GF-D8 (cell line): Measurements from ENCODE around the gene OCIAD1.
"Not testable (repeated sequence)": the region's sequence is repeated elsewhere in the genome, so short reads cannot be mapped to it uniquely, and the experiment has no call there.

Source experiments
- DNase-seq: peaks from one replicate; lab custom pipeline; 2025; lab: John Stamatoyannopoulos, UW

The OCIAD1 gene

GRCh38 chr4:48830706-48831531, at the start of gene OCIAD1:
TSS of gene OCIAD1 (plus strand) at chr4:48831088. CDS start at chr4:48832625, 1,537 bp downstream.
- peak; percentile 97 for DNase-seq

DNA sequence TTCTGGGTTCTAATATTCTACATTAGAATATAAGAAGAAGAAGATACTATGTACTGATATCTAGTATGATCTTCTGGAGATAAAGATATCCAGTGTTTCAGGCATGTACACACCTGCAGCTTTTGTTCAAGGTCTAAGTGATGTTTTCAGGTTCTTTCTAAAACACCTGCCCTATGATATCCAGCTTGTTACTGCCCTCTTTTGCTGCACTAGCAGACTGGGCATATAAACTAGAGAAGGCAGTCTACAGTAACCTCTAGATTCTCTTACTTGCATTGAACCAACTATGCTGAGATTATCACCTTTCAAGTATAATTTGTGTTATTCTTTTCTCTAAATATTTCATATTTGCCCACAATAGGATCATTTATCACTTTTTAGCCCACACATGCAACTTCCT, 48.9 kb upstream of the OCIAD1 start:
- DNase-seq, result no peak

- no peak for DNase-seq
These were observed 45.6 kb upstream of the OCIAD1 start for GRCh38 chr4:48785302-48785701.

DNA sequence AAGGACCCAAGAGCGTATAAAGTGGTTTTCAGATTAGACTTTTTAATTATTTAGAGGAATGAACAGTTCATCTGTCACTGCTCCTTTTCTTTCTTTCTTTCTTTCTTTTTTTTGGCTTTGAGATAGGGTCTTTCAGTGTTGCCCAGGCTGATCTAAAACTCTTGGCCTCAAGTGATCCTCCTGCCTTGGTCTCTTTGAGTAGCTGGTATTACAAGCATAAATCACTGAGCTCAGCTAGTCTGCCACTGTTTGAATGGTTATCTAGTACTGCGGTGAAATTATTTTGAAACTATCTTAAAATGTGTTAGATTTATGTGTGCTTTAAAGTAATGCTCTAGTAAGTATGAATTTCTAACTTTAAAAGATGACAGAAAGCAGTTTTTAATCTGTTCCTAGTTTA, 44.3 kb upstream of the OCIAD1 start:
- no peak for DNase-seq

GRCh38 chr4:48787056-48787455, 43.8 kb upstream of the OCIAD1 start:
- DNase-seq, result no peak

GRCh38 chr4:48790561-48790960, 40.3 kb upstream of the OCIAD1 start:
- no peak for DNase-seq

DNA sequence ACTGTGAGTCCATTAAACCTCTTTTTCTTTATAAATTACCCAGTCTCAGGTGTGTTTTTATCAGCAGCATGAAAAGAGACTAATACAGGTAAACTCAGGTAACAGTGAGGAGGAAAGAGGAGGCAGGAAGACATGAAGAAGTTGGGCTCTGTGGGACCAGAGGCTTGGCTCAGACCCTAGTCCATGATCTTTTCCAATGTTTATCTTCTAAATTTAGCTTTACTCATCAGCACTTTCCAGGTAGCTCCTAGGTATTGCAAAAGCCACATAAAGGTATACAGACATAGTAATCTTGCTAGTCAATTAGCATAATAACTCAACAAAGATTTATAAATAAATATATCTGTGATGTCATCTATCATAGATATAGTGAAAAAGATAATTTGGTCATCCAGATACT, 39.6 kb upstream of the OCIAD1 start:
- no peak for DNase-seq

DNA sequence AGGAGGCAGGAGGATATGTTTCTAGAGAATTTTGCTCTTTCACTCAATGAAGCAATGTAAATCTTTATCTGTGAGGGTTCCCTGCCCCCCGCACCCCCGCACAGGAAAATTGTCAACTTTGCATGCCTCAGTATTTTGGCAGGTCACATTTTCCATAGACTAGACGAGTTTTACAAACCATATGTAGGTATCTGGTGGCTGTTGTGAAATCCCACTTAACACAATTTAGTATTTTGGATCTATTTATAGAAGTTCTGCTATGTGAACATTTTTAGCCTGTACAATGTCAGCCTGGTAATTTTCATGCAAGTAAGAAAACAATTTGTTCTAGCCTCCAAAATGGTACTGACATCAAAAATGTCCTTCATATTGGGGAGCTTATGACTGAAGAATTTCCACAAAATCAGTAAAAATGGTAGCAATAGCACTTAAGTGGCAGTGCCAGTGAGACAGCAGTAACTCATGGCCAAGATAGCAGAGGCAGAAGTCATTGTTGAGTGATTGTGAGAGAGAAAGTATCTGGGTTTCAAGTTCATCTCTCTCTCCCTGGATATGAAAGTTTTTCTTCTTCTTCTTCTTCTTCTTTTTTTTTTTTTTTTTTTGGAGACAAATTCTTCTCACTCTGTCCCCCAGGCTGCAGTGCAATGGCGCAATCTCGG, 38.4 kb upstream of the OCIAD1 start:
- DNase-seq, result no peak

GRCh38 chr4:48795108-48795507, 35.8 kb upstream of the OCIAD1 start:
- DNase-seq, result no peak

GRCh38 chr4:48796191-48796926, 34.5 kb upstream of the OCIAD1 start:
- DNase-seq, result no peak

- DNase-seq, result no peak
These were observed 33.8 kb upstream of the OCIAD1 start for GRCh38 chr4:48796927-48797679.

- DNase-seq, result no peak
These were observed 32.8 kb upstream of the OCIAD1 start for GRCh38 chr4:48798117-48798516.

DNA sequence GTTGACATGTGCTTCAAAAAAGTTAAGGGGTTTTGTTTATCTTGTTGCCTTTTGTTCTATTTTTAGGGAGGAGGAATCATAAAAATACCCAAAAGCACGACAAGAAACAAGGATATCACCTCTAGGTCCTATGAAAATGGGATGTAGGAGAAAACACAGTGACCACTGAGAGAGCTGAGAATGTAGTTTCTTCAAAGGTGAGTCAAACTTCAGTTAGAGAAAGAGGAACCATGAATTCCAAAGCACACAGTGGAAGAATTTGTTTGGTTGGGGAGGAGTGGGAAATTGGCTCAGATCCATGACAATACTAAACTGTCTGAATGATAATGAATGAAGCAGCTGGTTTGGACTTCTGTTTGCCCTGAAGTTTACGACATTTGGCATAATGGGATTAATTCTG, 31.7 kb upstream of the OCIAD1 start:
- no peak for DNase-seq

- not testable (repeated sequence) for DNase-seq
These were observed 30.7 kb upstream of the OCIAD1 start for GRCh38 chr4:48800155-48800554.

DNA sequence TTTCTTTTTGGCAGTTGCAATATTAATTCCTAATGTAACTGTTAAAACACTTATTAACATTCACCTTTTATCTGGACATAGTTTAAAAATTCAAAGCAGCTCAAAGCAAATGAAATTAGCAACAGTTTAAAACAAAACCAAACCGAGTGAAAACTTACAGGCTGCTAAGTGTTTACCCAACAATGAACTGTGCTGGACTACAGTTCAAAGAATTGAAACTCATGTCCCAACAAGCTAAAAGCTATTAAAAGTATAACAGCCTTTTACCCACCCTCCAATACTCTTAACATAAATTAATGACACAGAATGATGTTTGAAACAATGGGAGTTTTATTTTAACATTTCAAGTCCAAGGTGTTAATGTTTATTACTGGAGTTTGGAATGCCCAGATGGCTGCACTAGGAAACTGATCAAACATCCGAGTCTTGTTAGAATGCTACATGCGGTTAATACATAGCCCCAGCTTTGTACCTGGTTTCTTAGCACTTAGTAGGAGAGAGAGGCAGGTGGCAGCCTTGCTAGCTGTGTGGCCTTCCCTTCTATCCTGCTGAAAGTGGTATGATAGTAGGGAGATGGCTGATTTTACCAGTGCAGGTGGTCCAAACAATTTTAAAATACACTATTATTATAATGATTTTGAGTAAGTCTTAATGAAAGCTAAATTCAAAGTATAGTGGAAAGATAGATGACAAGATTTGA, 29.7 kb upstream of the OCIAD1 start:
- no peak for DNase-seq

DNA sequence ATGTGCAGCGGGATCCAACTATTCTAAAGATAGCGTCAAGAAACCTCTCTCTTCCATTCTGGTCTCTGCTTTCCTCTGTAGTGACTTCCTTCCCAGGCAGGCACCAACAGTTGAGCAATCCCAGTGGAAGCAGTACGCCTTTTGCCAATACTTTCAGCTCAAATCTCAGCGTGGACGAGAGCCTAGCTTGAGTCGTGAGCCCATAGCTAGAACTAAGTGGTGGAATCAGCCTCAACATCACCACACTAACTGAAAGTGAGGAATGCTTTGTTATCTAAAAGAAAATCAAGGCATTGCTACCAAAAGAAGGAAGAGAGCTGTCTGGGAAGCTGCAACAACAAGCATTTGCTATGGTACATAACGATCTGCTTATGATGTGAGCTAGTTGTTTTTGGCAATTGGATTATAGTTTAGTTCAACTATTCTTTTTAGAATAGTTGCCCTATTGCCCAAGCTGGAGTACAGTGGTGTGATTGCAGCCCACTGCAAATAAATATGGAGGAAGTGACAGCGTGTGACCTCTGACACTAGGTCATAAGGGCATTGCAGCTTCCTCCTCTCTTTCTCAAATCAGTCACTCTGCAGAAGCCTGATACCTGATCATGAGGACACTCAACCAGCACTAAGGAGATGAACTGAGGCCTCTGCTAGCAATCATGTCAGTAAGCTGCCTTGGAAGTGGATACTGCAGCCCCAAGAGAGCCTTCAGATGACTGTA, 26.1 kb upstream of the OCIAD1 start:
- no peak for DNase-seq

DNA sequence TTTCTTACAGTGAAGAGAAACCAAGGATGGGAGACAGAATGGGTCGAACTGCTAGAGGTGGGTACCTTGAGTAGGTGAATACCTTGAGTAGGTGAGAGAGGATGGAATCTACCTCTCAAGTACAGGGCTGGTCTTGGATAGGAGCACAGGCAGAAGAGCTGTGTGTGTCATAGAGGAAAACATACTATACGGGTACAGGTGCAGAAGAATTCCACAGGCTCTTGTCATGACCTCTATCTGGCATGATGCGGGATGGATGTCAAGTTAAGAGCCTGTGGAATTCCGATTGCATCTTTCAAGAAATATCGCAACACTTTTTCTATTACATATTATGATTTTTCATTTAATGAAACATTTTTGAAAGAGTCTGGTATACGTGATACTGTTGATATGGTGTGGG, 18.0 kb upstream of the OCIAD1 start:
- DNase-seq, result no peak

- DNase-seq, result no peak
These were observed 16.9 kb upstream of the OCIAD1 start for GRCh38 chr4:48813964-48814363.

- DNase-seq, result no peak
These were observed 15.4 kb upstream of the OCIAD1 start for GRCh38 chr4:48815483-48815882.

GRCh38 chr4:48816297-48816696, 14.6 kb upstream of the OCIAD1 start:
- DNase-seq, result not testable (repeated sequence)

DNA sequence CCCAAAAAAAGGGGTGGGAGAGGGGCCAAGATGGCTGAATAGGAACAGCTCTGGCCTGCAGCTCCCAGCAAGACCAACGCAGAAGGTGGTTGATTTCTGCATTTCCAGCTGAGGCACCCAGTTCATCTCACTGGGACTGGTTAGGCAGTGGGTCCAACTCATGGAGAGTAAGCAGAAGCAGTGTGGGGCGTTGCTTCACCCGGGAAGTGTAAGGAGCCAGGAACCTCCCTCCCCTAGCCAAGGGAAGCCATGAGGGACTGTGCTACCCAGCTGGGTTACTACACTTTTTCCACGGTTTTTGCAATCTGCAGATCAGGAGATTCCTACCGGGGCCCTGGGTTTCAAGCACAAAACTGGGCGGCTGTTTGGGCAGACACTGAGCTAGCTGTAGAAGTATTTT, 13.9 kb upstream of the OCIAD1 start:
- no peak for DNase-seq
